Hepatocyte (in vitro differentiated cells): ENCODE results near the gene PPBP.

Experiments used
- EZH2phosphoT487 ChIP-seq: fragments of 200-600 bp; sonication (generic); IDR thresholded peaks from one replicate; pipeline ENCODE4 v1.6.1; 2018; ENCODE audit warnings: antibody characterized with exemption, mild to moderate bottlenecking, low read depth, moderate library complexity; ENCODE audit not compliant: unreplicated experiment, severe bottlenecking
- TF ChIP-seq, protein P1 (sequence below): fragments of 200-600 bp; sonication (generic); IDR thresholded peaks from 2 replicates; pipeline ENCODE4 v1.5.1; 2016; ENCODE audit warnings: antibody characterized with exemption, mild to moderate bottlenecking; ENCODE audit not compliant: poor library complexity

DNA sequence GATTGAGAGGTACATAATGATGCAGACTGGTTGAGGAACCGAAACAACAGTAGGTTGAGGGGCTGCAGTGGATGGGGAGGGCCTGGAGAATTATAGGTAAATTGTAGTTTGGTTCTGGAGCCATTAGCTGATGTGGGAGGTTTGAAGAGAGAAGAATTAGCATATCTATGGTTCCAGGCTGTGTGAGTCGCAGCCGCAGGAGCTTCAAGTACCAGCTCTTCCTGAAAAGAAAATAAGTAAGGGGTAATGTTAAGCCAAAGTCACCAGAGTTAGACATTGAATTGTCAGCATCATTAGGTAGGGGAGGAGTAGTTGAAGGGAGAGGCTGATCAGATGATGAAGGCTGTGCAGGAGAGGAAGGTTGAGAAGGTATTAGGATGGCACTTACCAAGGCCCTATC lies 35.6 kb downstream of the PPBP start:
- no peak for TF ChIP-seq EZH2phosphoT487
- TF ChIP-seq, protein P1, sequence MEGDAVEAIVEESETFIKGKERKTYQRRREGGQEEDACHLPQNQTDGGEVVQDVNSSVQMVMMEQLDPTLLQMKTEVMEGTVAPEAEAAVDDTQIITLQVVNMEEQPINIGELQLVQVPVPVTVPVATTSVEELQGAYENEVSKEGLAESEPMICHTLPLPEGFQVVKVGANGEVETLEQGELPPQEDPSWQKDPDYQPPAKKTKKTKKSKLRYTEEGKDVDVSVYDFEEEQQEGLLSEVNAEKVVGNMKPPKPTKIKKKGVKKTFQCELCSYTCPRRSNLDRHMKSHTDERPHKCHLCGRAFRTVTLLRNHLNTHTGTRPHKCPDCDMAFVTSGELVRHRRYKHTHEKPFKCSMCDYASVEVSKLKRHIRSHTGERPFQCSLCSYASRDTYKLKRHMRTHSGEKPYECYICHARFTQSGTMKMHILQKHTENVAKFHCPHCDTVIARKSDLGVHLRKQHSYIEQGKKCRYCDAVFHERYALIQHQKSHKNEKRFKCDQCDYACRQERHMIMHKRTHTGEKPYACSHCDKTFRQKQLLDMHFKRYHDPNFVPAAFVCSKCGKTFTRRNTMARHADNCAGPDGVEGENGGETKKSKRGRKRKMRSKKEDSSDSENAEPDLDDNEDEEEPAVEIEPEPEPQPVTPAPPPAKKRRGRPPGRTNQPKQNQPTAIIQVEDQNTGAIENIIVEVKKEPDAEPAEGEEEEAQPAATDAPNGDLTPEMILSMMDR: no peak
